Neuronal stem cell (in vitro differentiated cells): ENCODE results near the gene RORC.
"Not testable (repeated sequence)": the region's sequence is repeated elsewhere in the genome, so short reads cannot be mapped to it uniquely, and the experiment has no call there.

Source experiments
- DNase-seq: peaks from one replicate; pipeline ENCODE4 v3.0.0-alpha.2; 2013; ENCODE audit warnings: low spot score
- H2AFZ ChIP-seq: one replicate; pipeline ENCODE4 v1.6.1; 2013; ENCODE audit warnings: mild to moderate bottlenecking, low read length, inconsistent platforms
- H2AK5ac ChIP-seq: 2 replicates; pipeline ENCODE4 v1.6.1; 2013; ENCODE audit warnings: low read depth, mild to moderate bottlenecking, inconsistent platforms, low read length, moderate library complexity, mixed read lengths
- H2BK120ac ChIP-seq: 2 replicates; pipeline ENCODE4 v1.6.1; 2013; ENCODE audit warnings: low read depth, mild to moderate bottlenecking, inconsistent platforms, low read length, moderate library complexity, mixed read lengths
- H2BK12ac ChIP-seq: one replicate; pipeline ENCODE4 v1.6.1; 2013; ENCODE audit warnings: low read length, inconsistent platforms
- H2BK15ac ChIP-seq: 2 replicates; pipeline ENCODE4 v1.6.1; 2013; ENCODE audit warnings: mild to moderate bottlenecking, low read length, inconsistent platforms, mixed read lengths
- H2BK5ac ChIP-seq: one replicate; pipeline ENCODE4 v1.6.1; 2013; ENCODE audit warnings: inconsistent platforms, mild to moderate bottlenecking, low read length, moderate library complexity
- H3K14ac ChIP-seq: one replicate; pipeline ENCODE4 v1.6.1; 2013; ENCODE audit warnings: low read length, inconsistent platforms
- H3K18ac ChIP-seq: 2 replicates; pipeline ENCODE4 v1.6.1; 2013; ENCODE audit warnings: low read length, inconsistent platforms
- H3K23ac ChIP-seq: 2 replicates; pipeline ENCODE4 v1.6.1; 2013; ENCODE audit warnings: low read depth, mild to moderate bottlenecking, mixed read lengths, low read length, inconsistent platforms; ENCODE audit not compliant: poor library complexity
- H3K27ac ChIP-seq: replicated peaks from 3 replicates; pipeline ENCODE4 v1.5.1; 2013; ENCODE audit warnings: low read length, inconsistent platforms
- H3K27me3 ChIP-seq, 3 experiments: 2 replicates each; pipeline ENCODE4 v1.6.1; 2013; ENCODE audit warnings: low read length in 3 of 3, mild to moderate bottlenecking in 2 of 3, inconsistent platforms in 1 of 3, low read depth in 1 of 3, mixed read lengths in 1 of 3, moderate library complexity in 1 of 3; ENCODE audit not compliant: control insufficient read depth in 3 of 3, insufficient read depth in 3 of 3
- H3K36me3 ChIP-seq, 2 donors: replicated peaks in 1 of 2; 2 replicates each; pipeline ENCODE4 v1.6.1; 2013; ENCODE audit warnings: low read length in 2 of 2; ENCODE audit not compliant: control insufficient read depth in 2 of 2, insufficient read depth in 2 of 2
- H3K4ac ChIP-seq: 2 replicates; pipeline ENCODE4 v1.6.1; 2013; ENCODE audit warnings: inconsistent platforms, mild to moderate bottlenecking, low read length, moderate library complexity
- H3K4me1 ChIP-seq, 2 donors: 1 replicate in 1 of 2; 2 replicates in 1 of 2; pipeline ENCODE4 v1.6.1; 2013; ENCODE audit warnings: low read length in 2 of 2, low read depth in 1 of 2; ENCODE audit not compliant: control insufficient read depth in 2 of 2, insufficient read depth in 1 of 2
- H3K4me2 ChIP-seq: one replicate; pipeline ENCODE4 v1.6.1; 2013; ENCODE audit warnings: mild to moderate bottlenecking, low read length, inconsistent platforms; ENCODE audit not compliant: insufficient read depth, poor library complexity, severe bottlenecking
- H3K4me3 ChIP-seq, 2 donors: 2 replicates each; pipeline ENCODE4 v1.5.1; 2013; ENCODE audit warnings: low read length in 2 of 2, mild to moderate bottlenecking in 2 of 2, inconsistent platforms in 1 of 2, moderate library complexity in 1 of 2
- H3K79me1 ChIP-seq: one replicate; pipeline ENCODE4 v1.6.1; 2013; ENCODE audit warnings: low read depth, mild to moderate bottlenecking, inconsistent platforms, low read length, moderate library complexity
- H3K9ac ChIP-seq: one replicate; pipeline ENCODE4 v1.6.1; 2013; ENCODE audit warnings: mild to moderate bottlenecking, low read depth, low read length, inconsistent platforms; ENCODE audit not compliant: poor library complexity
- H3K9me3 ChIP-seq, 2 donors: replicated peaks in 1 of 2; 2 replicates each; pipeline versions ENCODE3 to v1.6.1; 2013; ENCODE audit warnings: low read length in 2 of 2, mild to moderate bottlenecking in 2 of 2, inconsistent platforms in 1 of 2, low read depth in 1 of 2, mixed read lengths in 1 of 2, moderate library complexity in 1 of 2; ENCODE audit not compliant: control insufficient read depth in 2 of 2, insufficient read depth in 1 of 2
- H4K8ac ChIP-seq: one replicate; pipeline ENCODE4 v1.6.1; 2013; ENCODE audit warnings: low read depth, mild to moderate bottlenecking, inconsistent platforms, low read length, moderate library complexity
- H4K91ac ChIP-seq: one replicate; pipeline ENCODE4 v1.6.1; 2013; ENCODE audit warnings: low read length, low read depth, mild to moderate bottlenecking, inconsistent platforms; ENCODE audit not compliant: poor library complexity
- WGBS, 2 donors: extraction: QIAGEN DNeasy Blood & Tissue Kit; methylation state at CpG; one replicate each; pipeline ENCODE4 v1.1.7; 2013; ENCODE audit warnings: missing lambda C conversion rate in 2 of 2, mixed read lengths in 1 of 2; ENCODE audit not compliant: insufficient read length in 2 of 2, insufficient replicate concordance in 1 of 2; ENCODE audit errors: extremely low coverage in 2 of 2; 5-methylcytosine and 5-hydroxymethylcytosine counted together

RORC gene

GRCh38 chr1:151858030-151858746 is 26.6 kb upstream of the RORC start:
- no peak overlapping the region for H2AK5ac ChIP-seq
- no peak overlapping the region for H3K4me3 ChIP-seq
- no peak overlapping the region for H2BK15ac ChIP-seq
- no peaks in the 10 kb centered on the region for H3K9me3 ChIP-seq
- DNase-seq, result no peak
- no peak overlapping the region for H3K18ac ChIP-seq
- no CpG with 5 or more reads among the region's 3 CpGs for WGBS, 2 donors
- H4K91ac ChIP-seq, result no peak overlapping the region
- H3K9ac ChIP-seq, result no peak overlapping the region
- no peak overlapping the region for H2BK12ac ChIP-seq
- no peak overlapping the region for H3K4me2 ChIP-seq
- H3K79me1 ChIP-seq, result no peaks in the 10 kb centered on the region
- H2BK120ac ChIP-seq, result no peak overlapping the region
- no peak overlapping the region for H3K4ac ChIP-seq
- H2BK5ac ChIP-seq, result no peak overlapping the region
- H3K27me3 ChIP-seq, result peaks cover 0 to 53% (median 0%) of the 10 kb centered on the region in 3 experiments
- peaks cover 0 to 8% of the 10 kb centered on the region in 2 donors for H3K4me1 ChIP-seq
- H3K36me3 ChIP-seq, result no peaks in the 10 kb centered on the region
- no peak overlapping the region for H4K8ac ChIP-seq
- no peak overlapping the region for H3K23ac ChIP-seq
- no peak overlapping the region for H3K14ac ChIP-seq
- H3K27ac ChIP-seq, result no peak overlapping the region
- no peak overlapping the region for H2AFZ ChIP-seq

GRCh38 chr1:151855933-151856332 is 24.3 kb upstream of the RORC start:
- H3K4me2 ChIP-seq, result no peak overlapping the region
- H3K27me3 ChIP-seq, result peaks cover 0 to 67% (median 0%) of the 10 kb centered on the region in 3 experiments
- no peak overlapping the region for H3K14ac ChIP-seq
- H3K4me3 ChIP-seq, result no peak overlapping the region
- H3K79me1 ChIP-seq, result no peaks in the 10 kb centered on the region
- no peak overlapping the region for H3K9ac ChIP-seq
- no peak overlapping the region for H2AK5ac ChIP-seq
- no peaks in the 10 kb centered on the region for H3K9me3 ChIP-seq
- WGBS, 2 donors, result no CpG with 5 or more reads among the region's 4 CpGs
- H2BK5ac ChIP-seq, result no peak overlapping the region
- no peak overlapping the region for H4K8ac ChIP-seq
- H4K91ac ChIP-seq, result no peak overlapping the region
- no peak overlapping the region for H3K23ac ChIP-seq
- H2AFZ ChIP-seq, result no peak overlapping the region
- no peak overlapping the region for H3K27ac ChIP-seq
- peaks cover 0 to 9% of the 10 kb centered on the region in 2 donors for H3K4me1 ChIP-seq
- no peak overlapping the region for H2BK12ac ChIP-seq
- no peak overlapping the region for H2BK15ac ChIP-seq
- no peak overlapping the region for H2BK120ac ChIP-seq
- no peak overlapping the region for H3K18ac ChIP-seq
- no peak overlapping the region for H3K4ac ChIP-seq
- DNase-seq, result no peak
- H3K36me3 ChIP-seq, result no peaks in the 10 kb centered on the region

- not testable (repeated sequence) for H3K27ac ChIP-seq, H3K36me3 ChIP-seq, H3K23ac ChIP-seq, H4K8ac ChIP-seq, H2AK5ac ChIP-seq, H3K18ac ChIP-seq, H2AFZ ChIP-seq, H2BK120ac ChIP-seq, H2BK12ac ChIP-seq, H3K79me1 ChIP-seq, H3K14ac ChIP-seq, H2BK15ac ChIP-seq, H2BK5ac ChIP-seq, H3K4ac ChIP-seq, H3K4me3 ChIP-seq, H4K91ac ChIP-seq, H3K4me2 ChIP-seq, H3K4me1 ChIP-seq, DNase-seq, H3K9me3 ChIP-seq, H3K9ac ChIP-seq
- H3K27me3 ChIP-seq, result peaks cover 0 to 68% (median 0%) of the 10 kb centered on the region in 3 experiments
- no CpG with 5 or more reads among the region's 8 CpGs for WGBS, 2 donors
Measured at GRCh38 chr1:151855516-151855915, 23.9 kb upstream of the RORC start.

- no peak for DNase-seq
- no peak overlapping the region for H4K8ac ChIP-seq
- peaks cover 0 to 68% (median 0%) of the 10 kb centered on the region in 3 experiments for H3K27me3 ChIP-seq
- peaks cover 0 to 5% of the 10 kb centered on the region in 2 donors for H3K4me1 ChIP-seq
- no peak overlapping the region for H2BK12ac ChIP-seq
- H3K18ac ChIP-seq, result no peak overlapping the region
- H3K4me3 ChIP-seq, result no peak overlapping the region
- H2BK120ac ChIP-seq, result no peak overlapping the region
- H3K14ac ChIP-seq, result no peak overlapping the region
- H3K4ac ChIP-seq, result no peak overlapping the region
- H4K91ac ChIP-seq, result no peak overlapping the region
- no peaks in the 10 kb centered on the region for H3K79me1 ChIP-seq
- no peak overlapping the region for H3K23ac ChIP-seq
- no CpG with 5 or more reads among the region's 7 CpGs for WGBS, 2 donors
- no peak overlapping the region for H3K9ac ChIP-seq
- H3K4me2 ChIP-seq, result no peak overlapping the region
- no peaks in the 10 kb centered on the region for H3K9me3 ChIP-seq
- no peak overlapping the region for H2AFZ ChIP-seq
- H2BK15ac ChIP-seq, result no peak overlapping the region
- no peaks in the 10 kb centered on the region for H3K36me3 ChIP-seq
- H3K27ac ChIP-seq, result no peak overlapping the region
- H2AK5ac ChIP-seq, result no peak overlapping the region
- H2BK5ac ChIP-seq, result no peak overlapping the region
Measured at GRCh38 chr1:151854658-151855057, 23.1 kb upstream of the RORC start.
